ENCODE measurements around the gene CYB5RL. TPM values are rescaled to one million over a fixed set of nuclear protein-coding genes. Genes with fewer than 3 reads are reported as not detected.

CYB5RL gene
- polyA plus RNA-seq, 1 of the 3 experiments (the other 2 are of a cell fraction), result 3.3 TPM

DNA sequence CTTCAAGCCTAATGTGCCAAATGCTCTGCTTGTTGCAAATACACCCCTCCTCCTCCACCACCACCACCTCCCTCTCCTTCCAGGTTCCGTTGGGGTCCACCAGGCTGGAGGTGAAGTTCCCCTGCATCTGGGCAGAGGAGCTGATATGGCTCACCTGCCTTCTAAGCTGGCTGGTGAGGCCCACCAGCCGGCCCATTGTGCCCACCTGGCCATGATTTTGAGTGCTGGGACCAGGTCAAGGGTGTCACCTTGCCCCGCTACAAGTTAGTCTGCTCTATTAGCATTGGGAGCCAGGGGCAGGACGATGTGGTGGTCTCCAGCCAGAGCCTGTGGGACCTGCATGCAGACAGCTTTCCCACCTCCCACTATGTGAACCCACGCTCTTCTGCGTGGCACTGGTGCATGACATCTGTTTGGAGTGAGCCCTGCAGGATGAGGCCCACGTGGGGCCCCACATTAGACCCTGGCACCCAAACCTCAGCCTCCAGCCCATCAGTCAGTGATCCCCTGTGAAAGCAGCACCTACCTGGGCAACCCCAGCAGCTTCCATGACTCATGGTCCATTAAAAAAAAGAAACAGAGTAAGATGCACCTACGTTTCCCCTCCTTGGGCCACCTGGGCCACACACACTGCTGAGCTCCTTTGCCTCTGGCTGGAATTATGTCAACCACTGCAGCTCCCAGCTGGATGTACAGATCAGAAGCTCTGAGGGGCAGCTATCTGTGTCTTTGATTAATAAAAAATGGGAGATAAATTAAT, 31.4 kb downstream of the CYB5RL start:
- H2AFZ ChIP-seq (ENCODE audit: low read depth), result no peak overlapping the region
- H3K79me2 ChIP-seq (ENCODE audit: insufficient read depth), result no peaks in the 10 kb centered on the region
- H3K27me3 ChIP-seq (ENCODE audit: insufficient read depth), result no peaks in the 10 kb centered on the region
- no peak overlapping the region for H3K4me2 ChIP-seq
- no peak overlapping the region for H3K27ac ChIP-seq (ENCODE audit: low read depth in 2 of 2, low read length in 1 of 2)
- H4K20me1 ChIP-seq (ENCODE audit: insufficient read depth), result no peaks in the 10 kb centered on the region
- H3K4me1 ChIP-seq (ENCODE audit: control insufficient read depth in 1 of 2, insufficient read depth in 2 of 2, low read depth in 1 of 2, low read length in 1 of 2), result no peaks in the 10 kb centered on the region; a peak in 1 of 4 replicates
- H3K4me3 ChIP-seq (ENCODE audit: low read depth in 2 of 2, low read length in 1 of 2), result no peak overlapping the region
- H3F3A ChIP-seq (replicated peaks; ENCODE audit: insufficient read depth), result no peaks in the 10 kb centered on the region
- H3K9me3 ChIP-seq, result no peaks in the 10 kb centered on the region
- DNase-seq, result no peak
- H3K9ac ChIP-seq, result no peak overlapping the region
- TF ChIP-seq EP300 (IDR thresholded peaks at IDR 0.05; ENCODE audit: borderline replicate concordance in 1 of 2, low read depth in 1 of 2, low read length in 1 of 2) (no peak), NFIC (IDR thresholded peaks at IDR 0.05; ENCODE audit: borderline replicate concordance) (no peak), TEAD4 (IDR thresholded peaks at IDR 0.05; ENCODE audit: borderline replicate concordance, insufficient read depth) (no peak), RAD21 (IDR thresholded peaks at IDR 0.05; ENCODE audit: low read length) (no peak), GATA2 (CRISPR knock-in tag; IDR thresholded peaks at IDR 0.05) (no peak), CHD2 (IDR thresholded peaks at IDR 0.05; ENCODE audit: low read length, partially characterized antibody) (no peak), YY1 (IDR thresholded peaks at IDR 0.05; ENCODE audit: low read depth) (no peak), MXI1 (IDR thresholded peaks at IDR 0.05; ENCODE audit: low read depth, low read length) (no peak), SIN3A (IDR thresholded peaks at IDR 0.05; ENCODE audit: borderline replicate concordance, low read depth, low read length) (no peak), TAF1 (IDR thresholded peaks at IDR 0.05; ENCODE audit: borderline replicate concordance, low read depth, low read length) (no peak), JUND (IDR thresholded peaks at IDR 0.05) (no peak), RXRA (IDR thresholded peaks at IDR 0.05; ENCODE audit: borderline replicate concordance, low read depth) (no peak), MEF2A (IDR thresholded peaks at IDR 0.05; ENCODE audit: borderline replicate concordance, low read depth) (no peak), IRF3 (IDR thresholded peaks at IDR 0.05; ENCODE audit: low read depth, low read length) (no peak), USF2 (IDR thresholded peaks at IDR 0.05; ENCODE audit: borderline replicate concordance, low read depth, low read length) (no peak)
- TF ChIP-seq, protein P1, sequence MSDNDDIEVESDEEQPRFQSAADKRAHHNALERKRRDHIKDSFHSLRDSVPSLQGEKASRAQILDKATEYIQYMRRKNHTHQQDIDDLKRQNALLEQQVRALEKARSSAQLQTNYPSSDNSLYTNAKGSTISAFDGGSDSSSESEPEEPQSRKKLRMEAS (IDR thresholded peaks at IDR 0.05; ENCODE audit: low read depth), result no peak
- TF ChIP-seq, protein P2, sequence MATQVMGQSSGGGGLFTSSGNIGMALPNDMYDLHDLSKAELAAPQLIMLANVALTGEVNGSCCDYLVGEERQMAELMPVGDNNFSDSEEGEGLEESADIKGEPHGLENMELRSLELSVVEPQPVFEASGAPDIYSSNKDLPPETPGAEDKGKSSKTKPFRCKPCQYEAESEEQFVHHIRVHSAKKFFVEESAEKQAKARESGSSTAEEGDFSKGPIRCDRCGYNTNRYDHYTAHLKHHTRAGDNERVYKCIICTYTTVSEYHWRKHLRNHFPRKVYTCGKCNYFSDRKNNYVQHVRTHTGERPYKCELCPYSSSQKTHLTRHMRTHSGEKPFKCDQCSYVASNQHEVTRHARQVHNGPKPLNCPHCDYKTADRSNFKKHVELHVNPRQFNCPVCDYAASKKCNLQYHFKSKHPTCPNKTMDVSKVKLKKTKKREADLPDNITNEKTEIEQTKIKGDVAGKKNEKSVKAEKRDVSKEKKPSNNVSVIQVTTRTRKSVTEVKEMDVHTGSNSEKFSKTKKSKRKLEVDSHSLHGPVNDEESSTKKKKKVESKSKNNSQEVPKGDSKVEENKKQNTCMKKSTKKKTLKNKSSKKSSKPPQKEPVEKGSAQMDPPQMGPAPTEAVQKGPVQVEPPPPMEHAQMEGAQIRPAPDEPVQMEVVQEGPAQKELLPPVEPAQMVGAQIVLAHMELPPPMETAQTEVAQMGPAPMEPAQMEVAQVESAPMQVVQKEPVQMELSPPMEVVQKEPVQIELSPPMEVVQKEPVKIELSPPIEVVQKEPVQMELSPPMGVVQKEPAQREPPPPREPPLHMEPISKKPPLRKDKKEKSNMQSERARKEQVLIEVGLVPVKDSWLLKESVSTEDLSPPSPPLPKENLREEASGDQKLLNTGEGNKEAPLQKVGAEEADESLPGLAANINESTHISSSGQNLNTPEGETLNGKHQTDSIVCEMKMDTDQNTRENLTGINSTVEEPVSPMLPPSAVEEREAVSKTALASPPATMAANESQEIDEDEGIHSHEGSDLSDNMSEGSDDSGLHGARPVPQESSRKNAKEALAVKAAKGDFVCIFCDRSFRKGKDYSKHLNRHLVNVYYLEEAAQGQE (IDR thresholded peaks at IDR 0.05; ENCODE audit: low read depth, low read length), result no peak
- TF ChIP-seq, protein P3, sequence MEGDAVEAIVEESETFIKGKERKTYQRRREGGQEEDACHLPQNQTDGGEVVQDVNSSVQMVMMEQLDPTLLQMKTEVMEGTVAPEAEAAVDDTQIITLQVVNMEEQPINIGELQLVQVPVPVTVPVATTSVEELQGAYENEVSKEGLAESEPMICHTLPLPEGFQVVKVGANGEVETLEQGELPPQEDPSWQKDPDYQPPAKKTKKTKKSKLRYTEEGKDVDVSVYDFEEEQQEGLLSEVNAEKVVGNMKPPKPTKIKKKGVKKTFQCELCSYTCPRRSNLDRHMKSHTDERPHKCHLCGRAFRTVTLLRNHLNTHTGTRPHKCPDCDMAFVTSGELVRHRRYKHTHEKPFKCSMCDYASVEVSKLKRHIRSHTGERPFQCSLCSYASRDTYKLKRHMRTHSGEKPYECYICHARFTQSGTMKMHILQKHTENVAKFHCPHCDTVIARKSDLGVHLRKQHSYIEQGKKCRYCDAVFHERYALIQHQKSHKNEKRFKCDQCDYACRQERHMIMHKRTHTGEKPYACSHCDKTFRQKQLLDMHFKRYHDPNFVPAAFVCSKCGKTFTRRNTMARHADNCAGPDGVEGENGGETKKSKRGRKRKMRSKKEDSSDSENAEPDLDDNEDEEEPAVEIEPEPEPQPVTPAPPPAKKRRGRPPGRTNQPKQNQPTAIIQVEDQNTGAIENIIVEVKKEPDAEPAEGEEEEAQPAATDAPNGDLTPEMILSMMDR (IDR thresholded peaks at IDR 0.05), result no peak
- 93% methylated on average over 3 of the region's 8 CpGs for WGBS (ENCODE audit: low lambda C conversion rate)
- POLR2A ChIA-PET, result no interaction called here
- CTCF ChIA-PET, result interaction anchor here (1.3 to 1.5 kb wide), 2 partner anchors 18 to 47 kb away, joined by 3 to 5 read pairs; no protein-coding TSS in a partner anchor
- H3K9me2 ChIP-seq, result no peaks in the 10 kb centered on the region
- H3K36me3 ChIP-seq (replicated peaks in 1 of 2; ENCODE audit: control insufficient read depth in 1 of 2, insufficient read depth in 2 of 2, low read length in 1 of 2), result no peaks in the 10 kb centered on the region

Data from SK-N-SH (cell line).